Suppressor macrophage (primary cell): ENCODE results near the gene FAM171A2.

Experiments used
- DNase-seq, 4 experiments: peaks; one replicate each; pipeline ENCODE4 v3.0.0-alpha.2; 2020 to 2022

The FAM171A2 gene

GRCh38 chr17:44318077-44318892 lies 45.4 kb downstream of the FAM171A2 start:
- DNase-seq, result no peak

- DNase-seq, result no peak
These were observed 46.1 kb downstream of the FAM171A2 start for GRCh38 chr17:44317545-44317944.

- DNase-seq, result no peak
These were observed 47.6 kb downstream of the FAM171A2 start for GRCh38 chr17:44315760-44316731.

GRCh38 chr17:44314869-44315661 lies 48.6 kb downstream of the FAM171A2 start:
- DNase-seq, result peak in 3 of 4 experiments; percentile 24 to 59 (median 39)

GRCh38 chr17:44314524-44314868 lies 49.2 kb downstream of the FAM171A2 start:
- DNase-seq, result no peak

- no peak for DNase-seq
These were observed 49.6 kb downstream of the FAM171A2 start for GRCh38 chr17:44314031-44314430.

- DNase-seq, result no peak
These were observed 51.1 kb downstream of the FAM171A2 start for GRCh38 chr17:44312396-44313104.

GRCh38 chr17:44311562-44312181 lies 52.0 kb downstream of the FAM171A2 start:
- DNase-seq, result no peak

- DNase-seq, result no peak
These were observed 52.9 kb downstream of the FAM171A2 start for GRCh38 chr17:44310609-44311376.

GRCh38 chr17:44310188-44310587 lies 53.5 kb downstream of the FAM171A2 start:
- DNase-seq, result no peak

GRCh38 chr17:44309472-44309871 lies 54.2 kb downstream of the FAM171A2 start:
- DNase-seq, result no peak

GRCh38 chr17:44308865-44309264 lies 54.8 kb downstream of the FAM171A2 start:
- no peak for DNase-seq

GRCh38 chr17:44308320-44308818 lies 55.3 kb downstream of the FAM171A2 start, which contains the start of gene RUNDC3A:
Gene RUNDC3A (plus strand): TSS chr17:44308601. CDS start chr17:44308833, 232 bp downstream.
- peak; percentile 72 to 91 (median 76) for DNase-seq

- DNase-seq, result peak in 1 of 4 experiments; percentile 31
These were observed 56.1 kb downstream of the FAM171A2 start for GRCh38 chr17:44307387-44308186.

GRCh38 chr17:44304651-44305050 lies 59.0 kb downstream of the FAM171A2 start:
- no peak for DNase-seq
